Testis (tissue), 3 donors: ENCODE data around the gene FSHB. TPM values are rescaled to one million over a fixed set of nuclear protein-coding genes. Genes with fewer than 3 reads are reported as not detected.
"Not testable (repeated sequence)": the region's sequence is repeated elsewhere in the genome, so short reads cannot be mapped to it uniquely, and the experiment has no call there.

Experiments
- DNase-seq: peaks from one replicate; pipeline ENCODE4 v3.0.0-alpha.2; 2019
- H3K27ac ChIP-seq, 2 donors: fragments of 200-600 bp; sonication (generic); one replicate each; pipeline ENCODE4 v1.5.1; 2019
- H3K27me3 ChIP-seq: fragments of 200-600 bp; sonication (generic); one replicate; pipeline ENCODE4 v1.5.1; 2019
- H3K36me3 ChIP-seq: fragments of 200-600 bp; sonication (generic); one replicate; pipeline ENCODE4 v1.5.1; 2017; ENCODE audit warnings: low read depth; ENCODE audit errors: missing control alignments
- H3K4me1 ChIP-seq: fragments of 200-600 bp; sonication (generic); one replicate; pipeline ENCODE4 v1.5.1; 2019
- H3K4me3 ChIP-seq, 2 donors: fragments of 200-600 bp; sonication (generic); one replicate each; pipeline ENCODE4 v1.5.1; 2017 to 2019
- H3K9me3 ChIP-seq: fragments of 200-600 bp; sonication (generic); one replicate; pipeline ENCODE4 v1.5.1; 2017
- POLR2A ChIP-seq: fragments of 450-650 bp; IDR thresholded peaks from one replicate; pipeline ENCODE4 v1.6.1; 2017; ENCODE audit warnings: antibody characterized with exemption, mild to moderate bottlenecking, moderate library complexity
- WGBS, 2 donors: methylation state at CpG; one replicate each; pipeline ENCODE4 v1.1.5; 2018; 5-methylcytosine and 5-hydroxymethylcytosine counted together
- intact Hi-C: fragments of 100-400 bp; cut with DNase I; formaldehyde crosslinking; loops from one replicate; pipeline ENCODE4 v1.15.1; 2023; ENCODE audit warnings: low total_unique reads
- polyA plus RNA-seq: library from polyadenylated mRNA; stranded (reverse); fragments of 350-450 nt; fragmentation: Illumina TruSeq; extraction: RNeasy Lipid Tissue Mini Kit (QIAGEN cat#74804); gene quantifications from one replicate; pipeline ENCODE4 v1.2.3, GENCODE V29; 2014; ENCODE audit warnings: low read depth, low replicate concordance; ENCODE audit not compliant: insufficient read depth
- total RNA-seq, 2 donors: library from RNA; depleted of rRNA; stranded (reverse); fragments of >200 nt; gene quantifications; one replicate each; pipeline ENCODE4 v1.2.3, GENCODE V29; 2016
- TF ChIP-seq, protein P1 (sequence below), 3 experiments: fragments of 450-650 bp in 2 of 3; fragments of 200-600 bp in 1 of 3; sonication (generic) in 1 of 3; IDR thresholded peaks; one replicate each; pipeline ENCODE4 v1.5.1; 2016 to 2019; ENCODE audit warnings: antibody characterized with exemption in 3 of 3, mild to moderate bottlenecking in 2 of 3, moderate library complexity in 1 of 3

Gene FSHB
- total and polyA plus RNA-seq, 3 donors from 2014 or later: not detected

DNA sequence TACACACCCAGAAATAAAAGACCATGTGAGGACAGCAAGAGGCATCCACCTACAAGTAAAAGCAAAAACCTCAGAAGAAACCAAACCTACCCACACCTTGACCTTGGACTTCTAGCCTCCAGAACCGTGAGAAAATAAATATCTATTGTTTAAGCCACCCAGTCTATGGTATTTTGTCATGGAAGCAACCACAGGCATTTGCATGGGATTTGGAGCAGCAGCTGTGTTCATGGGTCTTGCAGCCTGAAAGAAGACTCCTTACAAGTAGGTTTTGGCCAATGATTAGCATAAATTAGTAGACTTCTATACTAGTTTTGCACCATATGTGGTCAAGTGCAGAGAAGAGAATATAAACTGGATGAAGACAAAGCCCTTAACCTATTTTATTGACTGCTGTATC, 27.9 kb downstream of the FSHB start:
- intact Hi-C loops: no loop called here
- TF ChIP-seq POLR2A: no peak
- TF ChIP-seq, protein P1, sequence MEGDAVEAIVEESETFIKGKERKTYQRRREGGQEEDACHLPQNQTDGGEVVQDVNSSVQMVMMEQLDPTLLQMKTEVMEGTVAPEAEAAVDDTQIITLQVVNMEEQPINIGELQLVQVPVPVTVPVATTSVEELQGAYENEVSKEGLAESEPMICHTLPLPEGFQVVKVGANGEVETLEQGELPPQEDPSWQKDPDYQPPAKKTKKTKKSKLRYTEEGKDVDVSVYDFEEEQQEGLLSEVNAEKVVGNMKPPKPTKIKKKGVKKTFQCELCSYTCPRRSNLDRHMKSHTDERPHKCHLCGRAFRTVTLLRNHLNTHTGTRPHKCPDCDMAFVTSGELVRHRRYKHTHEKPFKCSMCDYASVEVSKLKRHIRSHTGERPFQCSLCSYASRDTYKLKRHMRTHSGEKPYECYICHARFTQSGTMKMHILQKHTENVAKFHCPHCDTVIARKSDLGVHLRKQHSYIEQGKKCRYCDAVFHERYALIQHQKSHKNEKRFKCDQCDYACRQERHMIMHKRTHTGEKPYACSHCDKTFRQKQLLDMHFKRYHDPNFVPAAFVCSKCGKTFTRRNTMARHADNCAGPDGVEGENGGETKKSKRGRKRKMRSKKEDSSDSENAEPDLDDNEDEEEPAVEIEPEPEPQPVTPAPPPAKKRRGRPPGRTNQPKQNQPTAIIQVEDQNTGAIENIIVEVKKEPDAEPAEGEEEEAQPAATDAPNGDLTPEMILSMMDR (IDR thresholded peaks at IDR 0.05): no peak
- H3K36me3 ChIP-seq: no peaks in the 10 kb centered on the region
- H3K27me3 ChIP-seq: no peaks in the 10 kb centered on the region
- no peak for DNase-seq
- no peaks in the 10 kb centered on the region for H3K9me3 ChIP-seq
- H3K4me3 ChIP-seq: no peak overlapping the region
- WGBS, 2 donors: 31 to 43% methylated on average over 1 of the region's 1 CpG
- H3K4me1 ChIP-seq: no peaks in the 10 kb centered on the region
- no peak overlapping the region for H3K27ac ChIP-seq

DNA sequence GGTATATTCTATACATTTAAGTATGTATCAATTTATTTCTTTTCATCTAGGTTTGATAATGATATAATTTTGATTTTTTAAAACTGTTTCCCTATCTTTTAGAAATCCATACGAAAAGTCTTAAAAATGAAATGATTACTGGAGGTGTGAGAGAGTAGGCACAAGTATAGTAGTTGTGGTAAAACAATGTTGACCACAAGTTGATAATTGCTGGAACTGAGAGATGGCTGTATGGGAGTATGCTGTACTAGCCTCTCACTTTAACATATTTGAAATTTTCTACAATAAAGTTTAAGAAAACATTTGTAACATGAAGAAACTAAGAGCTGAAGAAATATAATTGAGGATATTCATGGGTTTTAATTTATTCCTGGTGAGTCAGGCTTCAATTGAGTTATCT, 30.0 kb downstream of the FSHB start:
- Histone ChIP-seq H3K4me1 (no peaks in the 10 kb centered on the region), H3K36me3 (no peaks in the 10 kb centered on the region), H3K27me3 (no peaks in the 10 kb centered on the region), H3K9me3 (no peaks in the 10 kb centered on the region), H3K4me3 (no peak overlapping the region), H3K27ac (no peak overlapping the region)
- 84 to 89% methylated on average over 1 of the region's 1 CpG for WGBS, 2 donors
- TF ChIP-seq, protein P1 (IDR thresholded peaks at IDR 0.05): no peak
- no peak for TF ChIP-seq POLR2A
- DNase-seq: no peak
- intact Hi-C loops: no loop called here

DNA sequence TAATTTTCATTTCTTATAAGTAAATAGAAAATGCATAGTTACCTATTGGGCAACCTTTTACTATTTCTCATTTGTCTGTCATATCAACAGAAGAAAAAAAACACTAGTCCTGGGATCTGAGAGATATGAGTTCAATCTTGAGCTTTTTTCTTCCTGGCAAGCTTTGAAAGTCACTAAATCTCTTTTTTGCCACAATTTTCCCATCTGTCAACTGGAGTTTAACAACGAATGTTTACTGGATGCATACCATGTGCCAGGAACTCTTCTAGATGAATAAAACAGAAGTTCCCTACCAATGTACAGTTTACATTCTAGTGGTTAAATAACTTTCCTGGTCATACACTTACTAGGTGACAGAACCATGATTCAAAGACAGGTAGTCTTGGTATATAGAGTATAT, 31.0 kb downstream of the FSHB start:
- 70 to 77% methylated on average over 1 of the region's 1 CpG for WGBS, 2 donors

DNA sequence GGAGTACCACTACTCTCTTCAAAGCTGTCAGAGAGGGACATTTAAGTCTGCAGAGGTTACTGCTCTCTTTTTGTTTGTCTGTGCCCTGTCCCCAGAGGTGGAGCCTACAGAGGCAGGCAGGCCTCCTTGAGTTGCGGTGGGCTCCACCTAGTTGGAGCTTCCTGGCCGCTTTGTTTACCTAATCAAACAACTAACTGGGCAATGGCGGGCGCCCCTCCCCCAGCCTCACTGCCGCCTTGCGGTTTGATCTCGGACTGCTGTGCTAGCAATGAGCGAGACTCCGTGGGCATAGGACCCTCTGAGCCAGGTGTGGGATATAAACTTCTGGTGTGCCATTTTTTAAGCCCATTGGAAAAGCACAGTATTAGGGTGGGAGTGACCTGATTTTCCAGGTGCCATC, 37.8 kb downstream of the FSHB start:
- intact Hi-C loops, H3K36me3 ChIP-seq, H3K4me1 ChIP-seq, H3K27ac ChIP-seq, DNase-seq, H3K9me3 ChIP-seq, H3K27me3 ChIP-seq, H3K4me3 ChIP-seq: not testable (repeated sequence)
- WGBS, 2 donors: 92 to 93% methylated on average over 9 of the region's 9 CpGs

More for the DNA sequence above, 31.0 kb downstream of the FSHB start:
- Histone ChIP-seq H3K4me1 (no peaks in the 10 kb centered on the region), H3K9me3 (no peaks in the 10 kb centered on the region), H3K36me3 (no peaks in the 10 kb centered on the region), H3K27me3 (no peaks in the 10 kb centered on the region), H3K27ac (no peak overlapping the region), H3K4me3 (no peak overlapping the region)
- intact Hi-C loops: no loop called here
- no peak for DNase-seq
- TF ChIP-seq, protein P1 (IDR thresholded peaks at IDR 0.05): no peak
- TF ChIP-seq POLR2A: no peak

DNA sequence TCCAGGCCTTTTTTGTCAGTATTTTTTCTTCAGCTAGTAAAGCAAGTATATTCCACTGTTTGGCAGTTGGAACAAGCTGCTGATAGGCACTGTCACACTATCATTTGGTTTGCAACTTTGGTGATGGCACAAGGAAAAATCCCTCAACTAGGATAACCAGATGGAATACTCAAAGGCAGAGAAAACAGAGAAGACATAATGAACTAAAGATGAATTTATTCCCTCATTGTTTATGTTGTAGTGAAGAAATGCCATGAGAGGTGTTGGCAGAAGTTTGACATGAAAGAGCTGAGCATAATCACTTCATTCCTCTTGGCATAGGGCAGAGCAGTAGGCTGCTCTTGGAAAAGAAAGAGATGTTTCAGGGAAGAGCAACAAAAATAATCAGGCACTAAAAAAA, 39.9 kb downstream of the FSHB start:
- no peak for DNase-seq
- no peaks in the 10 kb centered on the region for H3K4me1 ChIP-seq
- H3K9me3 ChIP-seq: no peaks in the 10 kb centered on the region
- H3K36me3 ChIP-seq: no peaks in the 10 kb centered on the region
- intact Hi-C loops: no loop called here
- TF ChIP-seq, protein P1 (IDR thresholded peaks at IDR 0.05): no peak
- no peak for TF ChIP-seq POLR2A
- H3K27me3 ChIP-seq: no peaks in the 10 kb centered on the region
- H3K4me3 ChIP-seq: no peak overlapping the region
- H3K27ac ChIP-seq: no peak overlapping the region
